ENCODE results near the gene GIPC3.

DNA sequence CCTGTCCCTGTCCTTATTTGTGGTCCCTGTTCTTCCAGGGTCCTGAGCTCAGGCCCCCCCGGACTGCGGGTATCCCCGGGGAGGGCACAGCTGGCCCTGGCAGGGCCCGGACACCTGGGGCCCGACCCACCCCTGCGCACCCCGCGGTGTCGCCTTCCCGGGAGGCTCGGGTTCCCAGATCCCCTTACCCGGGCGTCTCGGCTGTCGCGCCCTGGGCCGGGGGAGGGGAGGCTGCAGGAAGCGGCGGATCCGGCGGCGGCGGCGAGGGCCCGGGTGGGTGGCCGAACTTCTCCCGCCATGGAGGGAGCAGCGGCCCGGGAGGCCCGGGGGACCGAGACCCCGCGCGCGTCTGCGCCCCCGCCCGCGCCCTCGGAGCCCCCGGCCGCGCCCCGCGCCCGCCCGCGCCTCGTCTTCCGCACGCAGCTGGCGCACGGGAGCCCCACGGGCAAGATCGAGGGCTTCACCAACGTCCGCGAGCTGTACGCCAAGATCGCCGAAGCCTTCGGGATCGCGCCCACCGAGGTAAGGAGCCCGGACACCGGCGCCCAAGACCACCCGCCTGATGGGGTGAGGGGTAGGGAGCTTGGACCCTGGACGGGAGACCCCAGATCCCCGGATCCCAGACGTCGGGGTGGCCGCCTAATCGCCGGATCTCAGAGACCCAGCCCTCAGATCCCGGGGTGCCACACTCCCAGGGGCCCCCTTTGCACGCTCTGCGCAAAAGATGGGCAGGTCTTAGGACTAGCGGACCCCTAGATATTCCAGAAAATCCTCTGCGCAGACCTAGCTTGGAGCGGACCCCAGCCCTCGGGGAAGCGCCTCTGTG lies at the start of gene GIPC3:
- no peak for TF ChIP-seq EZH2 (IDR thresholded peaks at IDR 0.05; ENCODE audit: borderline replicate concordance, low read length)
- TF ChIP-seq, protein P1, sequence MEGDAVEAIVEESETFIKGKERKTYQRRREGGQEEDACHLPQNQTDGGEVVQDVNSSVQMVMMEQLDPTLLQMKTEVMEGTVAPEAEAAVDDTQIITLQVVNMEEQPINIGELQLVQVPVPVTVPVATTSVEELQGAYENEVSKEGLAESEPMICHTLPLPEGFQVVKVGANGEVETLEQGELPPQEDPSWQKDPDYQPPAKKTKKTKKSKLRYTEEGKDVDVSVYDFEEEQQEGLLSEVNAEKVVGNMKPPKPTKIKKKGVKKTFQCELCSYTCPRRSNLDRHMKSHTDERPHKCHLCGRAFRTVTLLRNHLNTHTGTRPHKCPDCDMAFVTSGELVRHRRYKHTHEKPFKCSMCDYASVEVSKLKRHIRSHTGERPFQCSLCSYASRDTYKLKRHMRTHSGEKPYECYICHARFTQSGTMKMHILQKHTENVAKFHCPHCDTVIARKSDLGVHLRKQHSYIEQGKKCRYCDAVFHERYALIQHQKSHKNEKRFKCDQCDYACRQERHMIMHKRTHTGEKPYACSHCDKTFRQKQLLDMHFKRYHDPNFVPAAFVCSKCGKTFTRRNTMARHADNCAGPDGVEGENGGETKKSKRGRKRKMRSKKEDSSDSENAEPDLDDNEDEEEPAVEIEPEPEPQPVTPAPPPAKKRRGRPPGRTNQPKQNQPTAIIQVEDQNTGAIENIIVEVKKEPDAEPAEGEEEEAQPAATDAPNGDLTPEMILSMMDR (conservative IDR thresholded peaks at IDR 0.05 in 1 of 2, IDR thresholded peaks at IDR 0.05 in 1 of 2; ENCODE audit: extremely low read depth in 1 of 2, insufficient read depth in 1 of 2, low read depth in 1 of 2, low read length in 2 of 2): no peak

Data from mammary epithelial cell (primary cell).